ENCODE measurements around the gene SMIM36. TPM values are rescaled to one million over a fixed set of nuclear protein-coding genes. Genes with fewer than 3 reads are reported as not detected.

SMIM36 gene
- total RNA-seq, 2 experiments from 2014 or later, result not detected

DNA sequence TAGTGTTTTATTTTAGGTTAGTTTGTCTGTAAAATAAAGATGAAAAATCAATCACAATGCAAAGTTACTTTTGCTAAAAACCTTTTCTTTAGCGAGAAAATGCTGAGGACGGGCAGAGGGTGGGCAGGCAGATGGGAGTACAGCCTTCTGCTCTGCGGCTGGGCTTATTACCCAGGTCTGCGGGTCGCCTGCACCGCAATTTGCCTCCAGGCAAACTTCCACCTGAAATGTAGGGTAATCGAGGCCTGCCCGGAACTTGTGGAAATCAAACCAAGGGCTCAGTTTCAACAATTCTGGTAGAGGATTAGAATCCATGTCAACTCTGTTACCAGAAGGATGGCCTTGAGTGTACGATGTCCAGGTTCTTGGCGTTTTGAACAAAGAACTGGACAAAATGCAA, 67.3 kb downstream of the SMIM36 start:
- Histone ChIP-seq H3K4me1 (ENCODE audit: insufficient read depth, low read length, poor library complexity, severe bottlenecking) (peaks cover 20% of the 10 kb centered on the region), H2AFZ (ENCODE audit: low read length) (no peak overlapping the region), H3K4me2 (ENCODE audit: low read length) (no peak overlapping the region), H3K79me2 (ENCODE audit: insufficient read depth, low read depth, low read length) (no peaks in the 10 kb centered on the region), H3K27ac (ENCODE audit: low read depth, low read length, poor library complexity, severe bottlenecking) (no peak overlapping the region), H3K9me2 (ENCODE audit: insufficient read depth, low read length) (no peaks in the 10 kb centered on the region), H4K20me1 (ENCODE audit: insufficient read depth, low read length) (no peaks in the 10 kb centered on the region), H3K4me3 (ENCODE audit: low read depth, low read length, poor library complexity, severe bottlenecking) (no peak overlapping the region), H3K9me3 (ENCODE audit: low read length) (no peaks in the 10 kb centered on the region), H3K36me3 (ENCODE audit: insufficient read depth, low read length) (no peaks in the 10 kb centered on the region)
- intact Hi-C loops (cut with micrococcal nuclease; ENCODE audit: unreplicated experiment), result no loop called here
- no TSS peak for BruUV-seq (replicated peaks)
- DNase-seq (ENCODE audit: low spot score), result no peak
- POLR2A ChIA-PET, result no interaction called here
- CTCF ChIA-PET (ENCODE audit: unreplicated experiment), result no interaction called here
- TF ChIP-seq CTCF (conservative IDR thresholded peaks at IDR 0.05; ENCODE audit: low read length), result no peak
- TF ChIP-seq EZH2phosphoT487 (IDR thresholded peaks at IDR 0.05; ENCODE audit: borderline replicate concordance, low read depth, low read length), result no peak

- CTCF ChIA-PET (ENCODE audit: unreplicated experiment), result no interaction called here
These were observed 68.1 kb downstream of the SMIM36 start for GRCh38 chr17:55442953-55443683.

More at GRCh38 chr17:55442953-55443683, 68.1 kb downstream of the SMIM36 start:
- TF ChIP-seq EZH2phosphoT487 (IDR thresholded peaks at IDR 0.05; ENCODE audit: borderline replicate concordance, low read depth, low read length) (no peak), CTCF (conservative IDR thresholded peaks at IDR 0.05; ENCODE audit: low read length) (no peak)
- Histone ChIP-seq H3K4me2 (ENCODE audit: low read length) (no peak overlapping the region), H3K79me2 (ENCODE audit: insufficient read depth, low read depth, low read length) (no peaks in the 10 kb centered on the region), H4K20me1 (ENCODE audit: insufficient read depth, low read length) (no peaks in the 10 kb centered on the region), H3K9me2 (ENCODE audit: insufficient read depth, low read length) (no peaks in the 10 kb centered on the region), H3K4me1 (ENCODE audit: insufficient read depth, low read length, poor library complexity, severe bottlenecking) (peaks cover 22% of the 10 kb centered on the region), H3K27ac (ENCODE audit: low read depth, low read length, poor library complexity, severe bottlenecking) (no peak overlapping the region), H3K9me3 (ENCODE audit: low read length) (no peaks in the 10 kb centered on the region), H2AFZ (ENCODE audit: low read length) (no peak overlapping the region), H3K4me3 (ENCODE audit: low read depth, low read length, poor library complexity, severe bottlenecking) (no peak overlapping the region), H3K36me3 (ENCODE audit: insufficient read depth, low read length) (no peaks in the 10 kb centered on the region)
- DNase-seq (ENCODE audit: low spot score), result no peak
- POLR2A ChIA-PET, result no interaction called here
- intact Hi-C loops (cut with micrococcal nuclease; ENCODE audit: unreplicated experiment), result no loop called here
- no TSS peak for BruUV-seq (replicated peaks)
